Left ventricle myocardium inferior (tissue), 1 donor: Measurements from ENCODE around the gene GZMB. TPM values are rescaled to one million over a fixed set of nuclear protein-coding genes. Genes with fewer than 3 reads are reported as not detected.

Experiments
- DNase-seq: peaks from one replicate; pipeline ENCODE4 v3.0.0-alpha.2; 2020
- H3K27ac ChIP-seq: fragments of 200-600 bp; replicated peaks from 2 replicates; pipeline ENCODE4 v1.8.0; 2021
- H3K27me3 ChIP-seq: fragments of 200-600 bp; 2 replicates; pipeline ENCODE4 v1.8.0; 2021; ENCODE audit warnings: low read depth
- H3K36me3 ChIP-seq: fragments of 200-600 bp; 2 replicates; pipeline ENCODE4 v1.8.0; 2021
- H3K4me1 ChIP-seq: fragments of 200-600 bp; 2 replicates; pipeline ENCODE4 v1.8.0; 2021
- H3K4me3 ChIP-seq: fragments of 200-600 bp; 2 replicates; pipeline ENCODE4 v1.8.0; 2021; ENCODE audit warnings: mild to moderate bottlenecking, moderate library complexity
- H3K9me3 ChIP-seq: fragments of 200-600 bp; replicated peaks from 2 replicates; pipeline ENCODE4 v1.8.0; 2021
- CTCF ChIP-seq: fragments of 200-600 bp; IDR thresholded peaks from 2 replicates; pipeline ENCODE4 v1.8.0; 2021; ENCODE audit warnings: antibody characterized with exemption, mild to moderate bottlenecking, borderline replicate concordance
- intact Hi-C: fragments of 100-400 bp; cut with micrococcal nuclease; formaldehyde crosslinking; loops from one replicate; pipeline ENCODE4 v1.11.0; 2022
- total RNA-seq: library from RNA; stranded (reverse); fragmentation: NEBNext Ultra II Directional; extraction: Animal tissue kit (Norgen Biotek cat#: 25700); gene quantifications from one replicate; pipeline ENCODE4 v1.2.1, GENCODE V29; 2021
- donor health status: DM: no; HTN: yes; CAD: no; lungs with severe emphysema.

GZMB gene
- total RNA-seq, 1 donor from 2014 or later: 0.52 TPM

GRCh38 chr14:24631749-24632335, 2.1 kb downstream of the GZMB start:
- peaks cover 13% of the 10 kb centered on the region for H3K27me3 ChIP-seq
- no peaks in the 10 kb centered on the region for H3K9me3 ChIP-seq
- intact Hi-C loops: no loop called here
- H3K4me3 ChIP-seq: no peak overlapping the region
- no peak for DNase-seq
- H3K4me1 ChIP-seq: no peaks in the 10 kb centered on the region
- no peaks in the 10 kb centered on the region for H3K36me3 ChIP-seq
- no peak for TF ChIP-seq CTCF
- no peak overlapping the region for H3K27ac ChIP-seq

- Histone ChIP-seq H3K9me3 (no peaks in the 10 kb centered on the region), H3K4me3 (no peak overlapping the region), H3K27ac (no peak overlapping the region), H3K4me1 (no peaks in the 10 kb centered on the region), H3K27me3 (peaks cover 13% of the 10 kb centered on the region), H3K36me3 (no peaks in the 10 kb centered on the region)
- no peak for DNase-seq
- intact Hi-C loops: no loop called here
- TF ChIP-seq CTCF: no peak
Observed at GRCh38 chr14:24630872-24631477, 3.0 kb downstream of the GZMB start.

GRCh38 chr14:24630087-24630871, 3.7 kb downstream of the GZMB start:
- peaks cover 7% of the 10 kb centered on the region for H3K27me3 ChIP-seq
- H3K9me3 ChIP-seq: no peaks in the 10 kb centered on the region
- no peaks in the 10 kb centered on the region for H3K4me1 ChIP-seq
- intact Hi-C loops: no loop called here
- H3K27ac ChIP-seq: no peak overlapping the region
- no peak for DNase-seq
- no peak overlapping the region for H3K4me3 ChIP-seq
- no peak for TF ChIP-seq CTCF
- H3K36me3 ChIP-seq: no peaks in the 10 kb centered on the region

- intact Hi-C loops: no loop called here
- Histone ChIP-seq H3K4me1 (no peaks in the 10 kb centered on the region), H3K9me3 (no peaks in the 10 kb centered on the region), H3K27me3 (peaks cover 7% of the 10 kb centered on the region), H3K27ac (no peak overlapping the region), H3K36me3 (no peaks in the 10 kb centered on the region), H3K4me3 (no peak overlapping the region)
- TF ChIP-seq CTCF: no peak
- DNase-seq: no peak
Observed at GRCh38 chr14:24629521-24629920, 4.5 kb downstream of the GZMB start.

- TF ChIP-seq CTCF: no peak
- H3K4me3 ChIP-seq: no peak overlapping the region
- intact Hi-C loops: no loop called here
Observed at GRCh38 chr14:24613747-24614146, 20.2 kb downstream of the GZMB start.

More at GRCh38 chr14:24613747-24614146, 20.2 kb downstream of the GZMB start:
- Histone ChIP-seq H3K36me3 (no peaks in the 10 kb centered on the region), H3K9me3 (peaks cover 14% of the 10 kb centered on the region), H3K4me1 (no peaks in the 10 kb centered on the region), H3K27me3 (peaks cover 21% of the 10 kb centered on the region), H3K27ac (no peak overlapping the region)
- DNase-seq: no peak
